Measurements from ENCODE around the gene BTK. TPM values are rescaled to one million over a fixed set of nuclear protein-coding genes. Genes with fewer than 3 reads are reported as not detected.

Gene BTK
- total RNA-seq (under 1 TPM; 0.42 to 0.49 TPM), total RNA-seq (0.19 to 26.7 (median 1.6) reads per million in 172 experiments)
- polyA plus RNA-seq (2013, experiment 1 of 2), result 12.8 TPM
- polyA plus RNA-seq (2013, experiment 2 of 2), result 8.9 TPM

GRCh38 chrX:101385795-101386541 lies at the start of gene BTK:
BTK (minus strand) TSS chrX:101386191; CDS start chrX:101375284, 10,907 bp downstream.
- ATAC-seq (ENCODE audit: poor library complexity), result no peak
- Mint-ChIP-seq H3K4me3 (no peak within 1 kb of the TSS), H3K27ac (no peak within 1 kb of the TSS), H3K9me3 (no peaks in the 10 kb centered on the region), H3K36me3 (ENCODE audit: low read depth) (peaks cover 2% of the 10 kb centered on the region), H3K27me3 (no peaks in the 10 kb centered on the region), H3K4me1 (ENCODE audit: low read depth) (peaks cover 2% of the 10 kb centered on the region)
- Histone ChIP-seq H3K27me3 (ENCODE audit: control insufficient read depth in 1 of 2, insufficient read depth in 2 of 2, low read length in 2 of 2) (no peaks in the 10 kb centered on the region), H3K9me3 (ENCODE audit: control insufficient read depth in 1 of 2, insufficient read depth in 1 of 2, low read length in 2 of 2) (no peaks in the 10 kb centered on the region), H3K36me3 (ENCODE audit: insufficient read depth, low read length) (no peaks in the 10 kb centered on the region), H3K27ac (ENCODE audit: low read depth in 1 of 2, low read length in 2 of 2) (no peak within 1 kb of the TSS), H3K4me1 (ENCODE audit: insufficient read depth, low read length) (peaks cover 5% of the 10 kb centered on the region), H3K4me3 (ENCODE audit: low read length) (peak within 1 kb of the TSS; percentile 10)
- no peak for TF ChIP-seq CTCF (IDR thresholded peaks at IDR 0.05)
- ChIA-PET CTCF (no interaction called here), POLR2A (no interaction called here)
- DNase-seq, result peak in 2 of 14 experiments; percentile 17 to 18
- intact Hi-C loops (cut with DNase I, micrococcal nuclease), result loop anchor here in 1 of 2 experiments (5.0 kb wide), 1 partner anchor 289 kb away; the partner anchor contains the start of gene CENPI

- Histone ChIP-seq H3K27ac (ENCODE audit: low read depth in 1 of 2, low read length in 2 of 2) (no peak overlapping the region), H3K4me1 (ENCODE audit: insufficient read depth, low read length) (no peaks in the 10 kb centered on the region), H3K27me3 (ENCODE audit: control insufficient read depth in 1 of 2, insufficient read depth in 2 of 2, low read length in 2 of 2) (no peaks in the 10 kb centered on the region), H3K36me3 (ENCODE audit: insufficient read depth, low read length) (no peaks in the 10 kb centered on the region), H3K4me3 (ENCODE audit: low read length) (no peak overlapping the region), H3K9me3 (ENCODE audit: control insufficient read depth in 1 of 2, insufficient read depth in 1 of 2, low read length in 2 of 2) (peaks cover 0 to 3% of the 10 kb centered on the region in 2 experiments)
- ATAC-seq (ENCODE audit: poor library complexity), result no peak
- Mint-ChIP-seq H3K27ac (no peak overlapping the region), H3K9me3 (no peaks in the 10 kb centered on the region), H3K27me3 (no peaks in the 10 kb centered on the region), H3K4me1 (ENCODE audit: low read depth) (no peaks in the 10 kb centered on the region), H3K4me3 (no peak overlapping the region), H3K36me3 (ENCODE audit: low read depth) (peaks cover 43% of the 10 kb centered on the region)
- no peak for DNase-seq
- no peak for TF ChIP-seq CTCF (IDR thresholded peaks at IDR 0.05)
- intact Hi-C loops (cut with DNase I, micrococcal nuclease), result no loop called here
- ChIA-PET CTCF (interaction anchor here (1.1 kb wide), 1 partner anchor 40 kb away, joined by 3 read pairs; no protein-coding TSS in a partner anchor), POLR2A (no interaction called here)
These were observed 44.6 kb upstream of the BTK start for GRCh38 chrX:101430457-101431078.

- no peaks in the 10 kb centered on the region for H3K4me1 ChIP-seq (ENCODE audit: insufficient read depth, low read length)
- H3K36me3 Mint-ChIP-seq (ENCODE audit: low read depth), result peaks cover 47% of the 10 kb centered on the region
- H3K27me3 Mint-ChIP-seq, result no peaks in the 10 kb centered on the region
- ATAC-seq (ENCODE audit: poor library complexity), result no peak
- H3K9me3 Mint-ChIP-seq, result no peaks in the 10 kb centered on the region
- intact Hi-C loops (cut with DNase I, micrococcal nuclease), result no loop called here
- CTCF ChIA-PET, result interaction anchor here (1.1 kb wide), 1 partner anchor 39 kb away, joined by 3 read pairs; no protein-coding TSS in a partner anchor
- no peak overlapping the region for H3K4me3 Mint-ChIP-seq
- no peak overlapping the region for H3K4me3 ChIP-seq (ENCODE audit: low read length)
- no peak overlapping the region for H3K27ac Mint-ChIP-seq
- POLR2A ChIA-PET, result no interaction called here
- no peak for TF ChIP-seq CTCF (IDR thresholded peaks at IDR 0.05)
- DNase-seq, result no peak
- no peaks in the 10 kb centered on the region for H3K4me1 Mint-ChIP-seq (ENCODE audit: low read depth)
- H3K27ac ChIP-seq (ENCODE audit: low read depth in 1 of 2, low read length in 2 of 2), result no peak overlapping the region
- H3K27me3 ChIP-seq (ENCODE audit: control insufficient read depth in 1 of 2, insufficient read depth in 2 of 2, low read length in 2 of 2), result no peaks in the 10 kb centered on the region
- peaks cover 0 to 3% of the 10 kb centered on the region in 2 experiments for H3K9me3 ChIP-seq (ENCODE audit: control insufficient read depth in 1 of 2, insufficient read depth in 1 of 2, low read length in 2 of 2)
- H3K36me3 ChIP-seq (ENCODE audit: insufficient read depth, low read length), result no peaks in the 10 kb centered on the region
These were observed 43.9 kb upstream of the BTK start for GRCh38 chrX:101429934-101430333.

All from CD4-positive, alpha-beta T cell (primary cell).